ENCODE measurements around the gene MUC6. TPM values are rescaled to one million over a fixed set of nuclear protein-coding genes. Genes with fewer than 3 reads are reported as not detected.

The MUC6 gene
- total and polyA plus RNA-seq, 9 of the 15 experiments (the other 6 are each of a cell fraction or from before 2014, with no cell fraction given): not detected

- in situ Hi-C loops (cut with MboI) (no loop called here), intact Hi-C loops (cut with micrococcal nuclease) (no loop called here)
- Histone ChIP-seq H3K4me2 (ENCODE audit: insufficient read depth, low read length) (no peak overlapping the region), H4K20me1 (replicated peaks; ENCODE audit: control insufficient read depth, insufficient read depth, low read length) (no peaks in the 10 kb centered on the region), H3K9me3 (replicated peaks; ENCODE audit: control insufficient read depth, insufficient read depth, low read depth, low read length) (no peaks in the 10 kb centered on the region), H3K36me3 (ENCODE audit: control insufficient read depth, insufficient read depth, low read length) (peaks cover 34% of the 10 kb centered on the region; the same call in 2 of the 3 replicates), H3K4me1 (replicated peaks in 1 of 2; ENCODE audit: control insufficient read depth in 2 of 2, insufficient read depth in 2 of 2, low read length in 2 of 2) (peaks cover 0 to 18% of the 10 kb centered on the region in 2 experiments; a peak in 1 of 5 replicates), H3K27ac (ENCODE audit: extremely low read depth, low read depth, low read length) (no peak overlapping the region), H2AFZ (ENCODE audit: low read depth, low read length) (no peak overlapping the region), H3K79me2 (ENCODE audit: control insufficient read depth, insufficient read depth, low read length) (no peaks in the 10 kb centered on the region; the same call in 2 of the 3 replicates), H3K27me3 (ENCODE audit: control insufficient read depth in 2 of 2, insufficient read depth in 2 of 2, low read length in 2 of 2) (no peaks in the 10 kb centered on the region), H3K4me3 (no peak overlapping the region), H3K9me1 (ENCODE audit: control insufficient read depth, insufficient read depth, low read length) (no peaks in the 10 kb centered on the region), H3K9ac (ENCODE audit: insufficient read depth in 1 of 2, low read depth in 2 of 2, low read length in 2 of 2) (no peak overlapping the region)
- no TSS peak for BruUV-seq (replicated peaks)
- CTCF ChIA-PET (ENCODE audit: low intra/inter-chr PET ratio): no interaction called here
- TF ChIP-seq ZNF518B (CRISPR knock-in tag; IDR thresholded peaks at IDR 0.05): no peak
- no peak for TF ChIP-seq HOMEZ (CRISPR knock-in tag; IDR thresholded peaks at IDR 0.05)
- ATAC-seq (no peak), FAIRE-seq (no peak), DNase-seq (ENCODE audit: extremely low read depth in 1 of 4, low spot score in 3 of 4) (no peak)
- POLR2A ChIA-PET: no interaction called here
- WGBS (ENCODE audit: insufficient coverage, low coverage, missing lambda C conversion rate): 81% methylated on average over 9 of the region's 9 CpGs
These were observed 66.8 kb downstream of the MUC6 start for GRCh38 chr11:969651-970205.

All from K562 (cell line).